Skin epidermis (tissue), 12 donors: ENCODE measurements around the gene CAMK2N2.
A peak's percentile ranks its signal among the peaks of the same experiment; 100 is the strongest.

Experiments
- H3K27ac ChIP-seq, 21 experiments: fragments of 200-600 bp; sonication (generic) in 11 of 21; one replicate each; pipeline ENCODE4 v1.5.0; 2020; ENCODE audit warnings: mild to moderate bottlenecking in 3 of 21, inconsistent platforms in 2 of 21, moderate library complexity in 2 of 21
- H3K4me3 ChIP-seq, 7 experiments: fragments of 200-600 bp; sonication (generic) in 2 of 7; one replicate each; pipeline ENCODE4 v1.5.0; 2020; ENCODE audit warnings: inconsistent platforms in 2 of 7, mild to moderate bottlenecking in 2 of 7, moderate library complexity in 1 of 7

CAMK2N2 gene

DNA sequence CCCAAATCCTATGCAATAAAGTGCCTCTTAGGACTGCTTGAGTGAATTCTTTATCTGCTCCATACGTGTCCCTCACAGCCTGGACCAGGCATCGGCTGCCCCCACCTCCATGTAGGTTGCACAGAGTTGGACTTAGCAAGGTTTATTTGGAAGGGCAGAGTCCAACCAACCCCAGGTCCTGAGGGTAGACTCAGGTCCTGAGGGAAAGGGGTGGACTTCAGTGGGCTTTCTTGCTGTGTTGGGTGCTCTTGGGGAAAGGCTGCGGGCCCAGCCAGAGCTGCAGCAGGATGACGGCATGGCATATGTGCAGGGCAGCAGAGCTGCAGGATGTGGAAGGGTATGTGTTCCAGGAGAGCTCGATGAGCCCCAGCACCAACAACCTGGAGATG is 19.1 kb downstream of the CAMK2N2 start:
- no peak overlapping the region for H3K27ac ChIP-seq
- H3K4me3 ChIP-seq = no peak overlapping the region

GRCh38 chr3:184241447-184242296 is 19.7 kb downstream of the CAMK2N2 start:
- peak overlapping the region in 1 of 7 experiments; percentile 11 for H3K4me3 ChIP-seq
- no peak overlapping the region for H3K27ac ChIP-seq

DNA sequence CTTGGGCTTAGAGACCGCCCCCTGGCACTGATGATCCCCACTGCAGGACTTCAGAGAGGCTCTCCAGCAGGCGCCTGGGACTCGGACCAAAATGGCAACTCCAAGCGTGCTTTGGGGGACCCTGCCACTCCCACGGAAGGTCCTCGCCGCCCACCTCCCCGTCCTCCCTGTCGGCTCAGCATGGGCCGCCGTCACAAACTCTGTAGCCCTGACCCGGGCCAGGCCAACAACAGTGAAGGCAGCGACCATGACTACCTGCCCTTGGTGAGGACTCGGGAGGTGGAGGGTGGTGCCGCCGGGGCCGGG is 20.3 kb downstream of the CAMK2N2 start:
- H3K27ac ChIP-seq = no peak overlapping the region
- no peak overlapping the region for H3K4me3 ChIP-seq

DNA sequence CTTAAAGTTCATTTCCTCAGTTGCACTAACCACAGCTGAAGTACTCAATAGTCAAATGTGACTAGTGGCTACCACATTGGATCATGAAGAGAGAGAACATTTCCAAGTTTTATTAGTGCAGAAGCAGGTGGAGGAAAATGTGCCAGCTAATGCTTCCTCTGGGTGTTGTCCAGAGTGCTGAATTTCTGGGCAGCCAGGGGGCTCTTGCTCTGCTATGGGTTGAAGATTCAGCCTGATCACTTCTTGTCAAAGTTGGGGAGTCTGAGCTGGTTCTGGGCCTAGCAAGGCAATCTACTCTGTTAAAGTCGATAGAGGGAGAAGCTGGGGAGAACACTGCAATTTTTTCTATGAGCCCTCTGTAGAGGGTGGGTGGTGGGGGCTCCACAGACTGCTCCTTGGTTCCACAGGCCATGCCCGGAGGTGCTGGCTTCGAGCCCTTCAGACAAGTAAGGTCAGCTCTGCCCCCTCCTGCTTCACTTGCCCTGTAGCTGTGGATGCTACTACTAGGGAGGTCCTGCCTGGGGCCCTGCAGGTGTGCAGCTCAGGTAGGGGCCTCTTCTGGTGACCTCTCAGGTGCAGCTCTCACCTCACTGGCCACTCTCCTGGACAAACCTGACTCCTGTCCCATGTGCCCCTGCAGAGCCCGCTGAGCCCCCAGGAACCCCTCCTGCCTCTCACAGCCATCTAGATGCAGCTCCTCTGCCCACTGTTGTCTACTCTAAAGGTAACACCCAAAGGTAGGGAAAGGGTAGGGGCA is 20.8 kb downstream of the CAMK2N2 start:
- no peak overlapping the region for H3K27ac ChIP-seq

GRCh38 chr3:184239708-184240107 is 21.6 kb downstream of the CAMK2N2 start:
- H3K4me3 ChIP-seq = no peak overlapping the region
- no peak overlapping the region for H3K27ac ChIP-seq

More for the DNA sequence above, 20.8 kb downstream of the CAMK2N2 start:
- H3K4me3 ChIP-seq = no peak overlapping the region

DNA sequence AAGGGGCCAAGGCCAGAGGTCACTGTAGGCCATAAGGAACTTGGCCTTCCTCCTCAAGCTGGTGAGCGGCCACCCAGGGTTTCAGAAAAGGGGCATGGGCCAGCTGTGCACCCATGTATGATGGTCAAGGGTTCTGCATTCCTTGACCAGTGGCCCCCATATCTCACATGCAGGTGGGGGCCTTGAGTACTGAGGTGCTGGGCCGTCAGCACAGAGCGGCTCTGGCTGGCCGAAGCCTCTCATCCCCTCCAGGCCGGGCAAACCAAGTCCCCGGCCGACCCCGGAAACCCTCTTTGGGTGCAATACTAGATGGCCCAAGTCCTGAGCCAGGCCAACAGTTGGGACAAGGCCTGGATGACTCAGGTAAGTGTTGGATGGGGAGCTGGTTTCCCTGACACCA is 22.1 kb downstream of the CAMK2N2 start:
- H3K27ac ChIP-seq = no peak overlapping the region
- H3K4me3 ChIP-seq = no peak overlapping the region

- Histone ChIP-seq H3K4me3 (no peak overlapping the region), H3K27ac (no peak overlapping the region)
These were observed 23.0 kb downstream of the CAMK2N2 start for GRCh38 chr3:184238246-184238818.

DNA sequence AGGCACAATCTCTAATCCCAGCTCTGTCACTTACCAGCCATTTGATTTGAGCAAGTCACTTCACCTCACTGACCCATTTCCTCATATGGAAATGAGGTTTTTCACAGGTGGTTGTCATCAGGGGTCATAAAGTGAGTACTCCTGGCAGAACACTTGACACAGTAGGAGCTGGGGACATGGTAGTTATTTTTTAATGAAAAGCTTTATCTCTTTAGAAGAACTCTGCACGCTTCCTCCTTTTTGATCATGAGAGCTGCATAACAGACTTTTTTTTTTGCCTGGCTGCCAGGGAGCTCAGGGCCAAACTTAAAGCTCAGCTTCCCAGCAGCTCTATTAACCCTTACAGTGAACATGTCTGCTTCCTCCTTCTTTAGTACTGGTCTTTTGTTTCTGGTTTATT is 23.5 kb downstream of the CAMK2N2 start:
- Histone ChIP-seq H3K27ac (no peak overlapping the region), H3K4me3 (no peak overlapping the region)

DNA sequence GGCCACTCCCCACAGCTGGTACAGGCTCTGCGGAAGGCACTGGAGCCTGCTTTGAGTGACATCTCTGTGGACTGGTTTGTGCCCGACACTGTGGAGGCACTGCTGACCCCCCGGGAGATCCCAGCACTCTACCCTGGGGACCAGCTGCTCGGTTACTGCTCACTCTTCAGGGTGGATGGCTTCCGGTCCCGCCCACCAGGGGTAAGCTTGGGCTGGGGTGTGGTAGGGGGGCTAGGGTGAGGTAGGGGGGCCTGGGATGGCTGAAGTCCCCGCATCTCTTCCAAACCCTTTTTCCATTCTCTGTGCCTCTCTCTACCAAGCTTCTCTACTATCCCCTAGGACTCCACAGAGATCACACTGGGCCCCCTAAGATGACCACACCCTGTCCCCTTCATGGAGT is 24.1 kb downstream of the CAMK2N2 start:
- Histone ChIP-seq H3K27ac (no peak overlapping the region), H3K4me3 (no peak overlapping the region)

GRCh38 chr3:184236636-184237035 is 24.7 kb downstream of the CAMK2N2 start:
- Histone ChIP-seq H3K27ac (no peak overlapping the region), H3K4me3 (no peak overlapping the region)

DNA sequence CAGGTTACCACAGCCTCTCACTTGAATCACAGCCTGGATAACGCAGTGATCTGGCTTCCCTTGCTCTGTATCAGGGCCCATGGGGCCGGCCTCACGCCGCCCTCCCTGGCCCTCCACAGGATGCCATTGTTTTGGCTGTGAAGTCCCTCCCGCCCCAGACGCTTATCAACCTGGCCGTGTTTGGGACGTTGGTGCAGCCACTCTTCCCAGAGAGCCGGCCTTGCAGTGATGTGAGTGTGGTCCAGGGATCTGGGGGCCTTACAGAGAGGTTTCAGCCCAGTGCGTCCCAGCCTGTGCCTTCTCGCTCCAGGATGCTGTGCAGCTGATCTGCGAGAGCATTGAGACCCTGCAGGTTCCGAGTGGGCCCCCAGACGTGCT is 25.3 kb downstream of the CAMK2N2 start:
- no peak overlapping the region for H3K4me3 ChIP-seq
- no peak overlapping the region for H3K27ac ChIP-seq

GRCh38 chr3:184235381-184236032 is 25.8 kb downstream of the CAMK2N2 start:
- Histone ChIP-seq H3K27ac (no peak overlapping the region), H3K4me3 (no peak overlapping the region)

- H3K27ac ChIP-seq = no peak overlapping the region
- no peak overlapping the region for H3K4me3 ChIP-seq
These were observed 26.5 kb downstream of the CAMK2N2 start for GRCh38 chr3:184234671-184235380.

GRCh38 chr3:184234224-184234623 is 27.1 kb downstream of the CAMK2N2 start:
- H3K27ac ChIP-seq = no peak overlapping the region
- no peak overlapping the region for H3K4me3 ChIP-seq

GRCh38 chr3:184233127-184233843 is 28.1 kb downstream of the CAMK2N2 start:
- H3K27ac ChIP-seq = no peak overlapping the region
- no peak overlapping the region for H3K4me3 ChIP-seq

- Histone ChIP-seq H3K27ac (no peak overlapping the region), H3K4me3 (no peak overlapping the region)
These were observed 29.7 kb downstream of the CAMK2N2 start for GRCh38 chr3:184231671-184232070.

GRCh38 chr3:184230603-184231528 is 30.5 kb downstream of the CAMK2N2 start:
- Histone ChIP-seq H3K4me3 (peak overlapping the region in 5 of 7 experiments; percentile 28 to 44 (median 39)), H3K27ac (no peak overlapping the region)

- H3K4me3 ChIP-seq = peak overlapping the region; percentile 19 to 44 (median 31)
- H3K27ac ChIP-seq = no peak overlapping the region
These were observed 31.2 kb downstream of the CAMK2N2 start for GRCh38 chr3:184230081-184230602.
